Stimulated activated CD8-positive, alpha-beta memory T cell treated with anti-CD3 and anti-CD28 coated beads, Interleukin-7, amount 100 ng/mL, for 4 hours (primary cell): Measurements from ENCODE around the gene PPP5C.
"Not testable (repeated sequence)": the region's sequence is repeated elsewhere in the genome, so short reads cannot be mapped to it uniquely, and the experiment has no call there.

Source experiments
- DNase-seq, 2 donors: peaks; one replicate each; pipeline ENCODE4 v3.0.0-alpha.2; 2020; ENCODE audit warnings: low read depth in 2 of 2

PPP5C gene

DNA sequence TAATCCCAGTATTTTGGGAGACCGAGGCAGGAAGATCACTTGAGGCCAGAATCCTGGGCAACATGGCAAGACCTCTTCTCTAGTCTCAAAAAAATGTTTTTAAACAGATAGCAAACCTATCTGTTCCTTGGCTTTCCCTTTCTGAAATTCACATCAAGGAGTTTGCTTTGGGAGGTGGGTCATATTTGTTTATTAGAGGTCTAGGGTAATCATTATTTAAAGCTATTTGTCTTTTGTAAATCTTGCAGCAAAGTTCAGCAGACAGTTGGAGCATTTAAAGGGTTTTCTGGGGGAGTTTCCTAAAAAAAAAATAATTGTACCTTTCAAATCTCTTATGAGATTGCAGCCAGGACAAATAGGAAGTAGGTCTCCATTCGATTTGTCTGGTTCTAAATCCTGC, 17.5 kb downstream of the PPP5C start:
- no peak for DNase-seq

DNA sequence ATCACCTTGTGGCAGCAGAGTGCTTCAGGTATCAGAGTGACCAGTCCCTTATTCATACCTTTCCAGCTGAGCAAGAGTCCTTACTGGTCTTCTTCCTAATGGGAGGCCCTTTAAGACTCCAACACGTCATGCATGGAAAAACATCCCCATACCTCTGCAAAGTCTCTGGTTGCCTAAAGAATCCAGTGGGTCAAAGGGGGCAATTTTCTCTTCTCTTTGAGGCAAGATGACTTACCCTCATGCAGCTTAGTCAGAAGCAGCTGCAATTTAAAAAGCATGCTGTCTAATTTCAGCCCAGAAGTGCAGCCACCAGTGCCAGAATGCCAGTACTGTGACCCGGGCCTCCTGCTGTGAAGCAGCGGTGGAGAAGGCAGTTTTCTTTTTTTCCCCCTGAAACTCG, 18.7 kb downstream of the PPP5C start:
- no peak for DNase-seq

DNA sequence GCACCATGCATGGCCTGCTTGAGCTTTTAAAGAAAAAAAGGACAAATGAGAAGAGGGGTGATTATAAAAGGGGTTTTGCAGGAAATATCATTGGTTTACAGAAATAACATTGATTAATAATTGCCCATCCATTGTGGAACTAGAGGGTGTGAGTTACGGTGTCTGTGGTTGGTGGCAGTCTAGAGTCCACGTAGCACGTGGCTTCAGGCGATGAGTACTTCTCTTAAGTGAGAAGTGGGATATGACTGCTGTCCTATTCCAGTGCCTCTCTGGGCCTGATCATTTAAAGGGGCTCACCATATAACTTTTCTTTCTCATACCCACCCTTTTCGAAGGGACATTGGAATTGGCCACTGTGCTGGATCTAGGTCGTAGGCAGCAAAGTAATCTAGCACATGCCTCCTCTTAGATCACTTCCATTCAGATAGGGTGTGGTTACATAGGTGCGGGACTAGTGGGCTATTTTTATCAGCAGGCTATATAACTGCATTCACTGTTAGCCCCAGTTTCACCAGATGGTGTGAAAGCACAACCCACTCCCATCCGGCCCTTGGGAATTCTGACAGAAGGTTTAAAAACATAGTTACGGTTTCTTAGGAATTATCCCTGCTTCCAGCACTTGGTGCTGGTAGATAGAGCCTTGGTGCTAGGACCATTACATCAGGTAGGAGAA, 19.9 kb downstream of the PPP5C start:
- no peak for DNase-seq

DNA sequence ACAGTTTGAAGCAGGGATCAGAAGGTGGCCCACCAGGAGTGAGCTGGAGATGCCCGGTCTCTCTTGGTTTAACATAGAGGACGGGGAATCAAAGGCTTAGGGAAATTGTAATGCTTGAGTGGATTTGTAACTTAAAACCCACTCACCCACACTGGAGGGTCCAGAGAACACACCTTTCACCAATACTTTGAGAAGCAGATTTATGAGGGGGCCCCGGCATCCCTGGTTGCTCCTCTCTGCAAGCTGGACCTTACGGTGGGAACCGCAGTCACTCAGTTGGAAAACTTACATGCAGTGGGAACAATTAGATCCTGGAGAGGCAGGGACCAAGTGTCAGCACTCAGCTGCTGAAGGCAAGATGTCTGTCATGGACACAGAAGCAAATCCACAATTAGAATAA, 20.5 kb downstream of the PPP5C start:
- no peak for DNase-seq

DNA sequence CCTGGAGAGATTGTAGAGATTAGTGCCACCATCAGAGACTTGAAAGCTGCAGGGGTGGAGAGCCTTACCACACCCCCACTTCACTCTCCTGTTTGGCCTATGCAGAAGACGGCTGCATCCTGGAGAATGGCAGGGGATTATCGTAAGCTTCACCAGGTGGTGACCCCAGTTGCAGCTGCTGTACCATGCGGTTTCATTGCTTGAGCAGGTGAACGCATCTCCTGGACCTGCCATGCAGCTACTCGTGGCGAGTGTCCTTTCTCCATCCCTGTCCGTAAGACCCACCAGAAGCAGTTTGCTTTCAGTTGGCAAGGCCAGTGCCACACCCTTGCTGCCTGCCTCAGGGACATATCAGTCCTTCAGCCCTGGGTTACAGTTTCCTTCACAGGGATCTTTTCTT, 21.2 kb downstream of the PPP5C start:
- DNase-seq: no peak

DNA sequence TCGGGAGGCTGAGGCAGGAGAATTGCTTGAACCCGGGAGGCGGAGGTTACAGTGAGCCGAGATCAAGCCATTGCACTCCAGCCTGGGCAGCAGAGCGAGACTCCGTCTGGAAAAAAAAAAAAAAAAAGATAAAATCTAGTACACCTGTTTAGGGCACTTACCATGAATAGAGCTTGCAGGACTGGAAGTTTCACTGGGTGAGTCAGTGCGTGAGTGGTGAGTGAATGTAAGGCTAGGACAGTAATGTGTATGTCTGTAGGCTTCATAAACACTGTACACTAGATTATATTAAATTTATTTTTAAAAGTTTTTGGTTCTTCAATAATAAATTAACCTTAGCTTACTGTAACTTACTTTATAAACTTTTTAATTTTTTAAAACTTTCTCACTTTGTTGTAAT, 22.9 kb downstream of the PPP5C start:
- DNase-seq: no peak

DNA sequence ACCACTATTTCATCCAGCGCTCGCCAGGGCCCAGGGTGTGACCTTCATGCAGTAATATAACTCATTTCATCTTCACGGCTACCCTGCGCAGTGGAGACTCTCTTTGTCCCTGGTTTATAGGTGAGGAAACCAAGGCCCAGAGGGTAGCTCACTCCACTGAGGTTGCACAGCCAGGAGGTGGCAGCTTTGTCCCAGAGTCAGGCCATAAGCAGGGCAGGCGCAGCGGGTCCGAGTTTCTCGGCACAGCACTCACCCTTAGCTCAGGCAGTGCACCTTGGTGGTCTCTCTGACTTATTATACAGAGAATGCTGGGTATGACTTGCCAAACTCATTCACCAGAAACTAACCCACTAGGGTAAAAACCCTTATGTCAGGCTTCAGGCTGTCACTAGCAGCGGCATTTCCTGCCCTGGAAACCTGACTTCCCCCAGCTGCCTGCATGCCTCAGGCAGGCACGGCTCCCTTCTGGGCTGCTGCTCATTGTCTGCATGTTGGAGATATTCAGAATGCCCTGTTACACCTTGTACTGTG, 24.5 kb downstream of the PPP5C start:
- DNase-seq: no peak

DNA sequence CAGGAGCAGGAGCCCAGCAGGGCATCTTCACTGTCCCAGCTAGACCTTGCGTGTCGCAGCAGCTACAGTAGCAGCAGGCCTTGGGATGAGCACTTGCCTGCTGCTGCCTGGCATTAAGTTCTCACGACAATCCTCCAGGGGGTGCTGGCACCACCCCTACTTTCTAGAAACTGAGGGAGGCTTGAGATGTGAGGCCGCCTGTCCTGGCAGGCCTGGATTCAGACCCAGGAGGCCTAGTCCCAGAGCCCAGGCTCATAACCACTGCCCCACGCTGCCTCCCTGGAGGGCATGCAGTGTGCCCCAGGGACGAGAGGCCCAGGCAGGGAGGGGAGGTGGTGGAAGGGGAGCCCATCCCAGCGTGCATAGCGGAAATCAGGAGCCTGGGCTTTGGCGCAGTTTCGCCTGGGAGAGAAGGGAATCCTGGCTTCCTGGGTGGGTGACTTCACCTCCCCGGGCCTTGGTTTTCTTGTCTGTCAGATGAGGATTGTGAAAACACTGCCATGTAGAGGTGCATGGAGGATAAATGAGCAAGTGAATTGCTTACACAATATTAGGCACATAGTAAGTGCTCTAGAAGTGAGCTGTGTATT, 26.1 kb downstream of the PPP5C start:
- no peak for DNase-seq

DNA sequence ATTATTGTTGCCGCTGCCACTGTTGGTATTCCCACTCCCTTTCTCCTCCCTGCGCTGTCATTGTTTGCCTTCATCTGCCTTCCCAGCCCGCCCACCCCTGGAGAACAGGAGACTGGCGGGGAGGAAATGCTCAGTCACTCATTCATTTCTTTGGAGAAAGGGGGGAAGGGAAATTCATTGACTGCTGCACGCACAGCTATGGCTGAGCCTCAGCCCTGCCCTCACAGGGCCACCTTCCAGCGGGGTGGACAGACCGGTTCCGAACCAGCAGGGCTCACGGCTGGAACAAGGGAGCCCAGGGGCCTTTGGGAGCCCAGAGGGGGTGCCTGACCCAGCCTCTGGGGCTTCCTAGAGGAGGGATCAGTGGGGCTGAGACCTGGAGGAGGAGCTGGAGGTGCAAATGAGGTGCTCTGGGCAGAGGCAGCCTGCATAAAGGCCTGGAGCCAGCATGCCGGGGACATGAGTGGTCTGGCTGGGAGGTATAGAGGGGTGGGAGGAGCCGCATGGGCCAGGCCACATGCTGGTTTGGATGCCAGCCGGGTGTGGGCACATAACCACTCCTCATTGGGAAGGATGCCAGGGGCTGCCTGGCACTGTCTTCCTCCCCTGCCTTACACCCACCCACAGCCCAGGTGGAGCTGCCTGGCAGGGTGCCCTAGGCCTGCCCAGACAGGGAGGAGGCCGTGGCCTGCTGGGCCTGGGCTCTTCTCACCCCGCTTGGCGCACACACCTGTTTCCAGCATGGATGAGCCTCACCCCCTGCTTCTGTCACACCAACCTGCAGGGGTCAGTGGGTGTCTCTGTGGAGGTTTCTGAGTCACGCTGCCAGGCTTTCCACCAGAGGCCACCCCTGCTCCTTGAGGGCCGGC, 26.8 kb downstream of the PPP5C start:
- DNase-seq: no peak

DNA sequence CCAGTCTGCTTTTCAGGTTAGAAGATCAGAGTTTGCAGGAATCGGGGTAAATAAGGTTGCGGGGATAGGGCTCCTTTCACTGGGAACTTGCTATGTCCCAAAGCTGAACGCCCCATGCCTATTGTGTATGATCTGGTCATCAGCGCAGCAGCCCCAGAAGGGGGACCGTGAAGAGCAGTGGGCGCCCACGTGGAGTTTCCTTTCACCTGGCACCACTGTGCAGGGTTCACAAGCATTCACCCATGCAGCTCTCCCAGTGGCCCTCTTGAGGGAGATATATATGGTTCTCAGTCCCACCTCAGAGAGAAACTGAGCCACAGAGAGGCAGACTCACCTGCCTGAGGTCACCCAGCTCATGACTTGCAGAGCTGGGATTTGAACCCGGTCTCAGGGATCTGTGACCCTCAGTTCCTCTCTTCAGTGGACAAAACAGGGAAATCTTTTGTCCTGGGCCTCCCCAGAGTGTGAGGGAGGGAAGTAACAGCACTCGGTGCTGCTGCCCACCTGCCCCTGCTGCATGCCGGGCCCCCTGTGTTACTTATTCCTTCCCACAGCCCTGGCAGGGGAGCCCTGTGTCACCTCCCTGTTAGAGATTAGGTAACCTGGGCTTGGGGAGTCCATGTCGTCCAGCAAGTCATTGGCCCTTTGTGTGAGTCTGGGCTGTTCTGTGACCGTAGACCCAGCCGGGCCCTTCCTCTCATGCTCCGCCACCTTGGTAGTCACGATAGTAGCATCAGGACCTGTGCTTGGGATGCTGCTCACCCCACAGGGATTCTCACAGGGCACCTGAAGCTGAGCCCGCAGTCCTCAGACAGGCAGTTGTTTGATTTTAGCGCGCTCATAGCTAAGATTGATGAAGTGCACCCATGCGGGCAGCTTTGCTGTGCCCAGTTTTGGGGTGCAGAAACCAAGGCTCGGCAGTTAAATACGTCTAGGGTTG, 27.9 kb downstream of the PPP5C start:
- no peak for DNase-seq

DNA sequence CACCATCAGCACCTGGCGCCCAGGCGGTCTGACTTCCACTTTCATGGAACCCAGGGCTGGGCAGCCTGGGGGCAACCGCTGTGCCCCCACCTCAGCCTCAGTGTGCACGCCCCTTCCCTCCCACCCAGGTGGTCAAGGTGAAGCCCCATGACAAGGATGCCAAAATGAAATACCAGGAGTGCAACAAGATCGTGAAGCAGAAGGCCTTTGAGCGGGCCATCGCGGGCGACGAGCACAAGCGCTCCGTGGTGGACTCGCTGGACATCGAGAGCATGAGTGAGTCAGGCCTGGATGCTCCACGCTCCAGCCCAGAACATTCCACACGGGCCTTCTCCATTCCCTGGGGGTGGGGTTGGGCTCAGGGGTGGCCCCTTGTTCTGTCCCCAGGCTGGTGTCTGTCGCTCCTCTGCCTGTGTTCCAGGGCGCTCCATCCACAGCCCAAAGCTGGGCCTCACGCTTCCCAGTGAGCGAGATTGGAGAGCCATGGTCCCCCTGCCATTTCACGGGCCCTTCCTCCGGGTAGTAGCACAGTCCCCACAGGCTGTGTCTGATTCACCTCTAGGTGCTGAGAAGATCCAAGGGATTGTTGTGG, 28.7 kb downstream of the PPP5C start:
- not testable (repeated sequence) for DNase-seq

DNA sequence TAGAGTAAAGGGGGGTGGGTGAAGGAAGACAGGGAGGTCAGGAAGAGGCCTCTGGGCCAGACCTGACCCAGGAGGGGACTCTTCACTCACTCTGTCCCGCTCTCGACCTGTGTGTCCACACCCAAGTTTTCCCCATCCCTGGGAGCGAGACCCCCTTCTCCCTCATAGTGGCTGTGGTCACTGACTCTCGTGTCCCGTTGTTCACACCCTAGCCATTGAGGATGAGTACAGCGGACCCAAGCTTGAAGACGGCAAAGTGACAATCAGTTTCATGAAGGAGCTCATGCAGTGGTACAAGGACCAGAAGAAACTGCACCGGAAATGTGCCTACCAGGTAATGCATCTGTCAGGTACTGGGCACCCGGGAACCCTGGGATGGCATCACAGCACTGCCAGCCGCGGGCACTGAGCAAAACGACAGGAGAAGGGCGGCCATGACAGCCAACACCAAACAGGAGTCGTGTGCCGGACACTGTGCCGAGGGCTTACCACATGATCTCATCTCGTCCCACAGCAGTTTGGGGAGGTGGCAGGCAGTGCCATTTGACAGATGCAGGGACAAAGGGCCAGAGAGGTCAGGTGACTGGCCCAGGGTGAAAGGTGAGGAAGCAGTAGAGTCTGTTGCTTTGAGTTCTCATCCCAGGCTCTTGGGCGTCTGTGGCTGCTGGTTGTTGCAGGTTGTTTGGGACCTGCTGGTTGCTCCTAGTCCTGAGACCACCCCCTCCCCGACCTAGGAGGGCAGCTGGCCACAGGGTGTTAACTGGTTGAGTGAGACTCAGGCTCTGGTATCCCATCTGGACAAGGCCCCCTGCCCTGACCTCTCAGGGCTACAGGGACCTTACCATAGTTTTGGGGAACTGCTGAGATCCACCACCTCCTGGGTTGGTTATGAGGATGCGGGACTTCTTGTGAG, 29.6 kb downstream of the PPP5C start:
- no peak for DNase-seq

DNA sequence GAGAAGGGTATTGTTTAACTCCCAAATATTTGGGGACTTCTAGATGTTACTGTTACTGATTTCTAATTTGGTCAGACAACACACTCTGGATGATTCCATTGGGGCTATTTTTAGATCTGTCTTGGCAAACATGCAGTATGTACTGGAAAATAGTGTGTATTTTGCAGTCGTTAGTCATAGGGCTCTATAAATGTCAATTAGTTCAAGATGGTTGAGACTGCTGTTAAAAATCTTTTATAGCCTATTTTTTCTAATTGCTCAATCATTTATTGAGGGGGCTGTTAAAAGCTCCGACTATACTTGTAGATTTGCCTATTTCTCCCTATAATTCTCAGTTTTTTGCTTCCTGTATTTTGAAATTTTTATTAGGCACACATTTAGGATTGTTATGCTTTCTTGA, 31.4 kb downstream of the PPP5C start:
- DNase-seq: no peak

DNA sequence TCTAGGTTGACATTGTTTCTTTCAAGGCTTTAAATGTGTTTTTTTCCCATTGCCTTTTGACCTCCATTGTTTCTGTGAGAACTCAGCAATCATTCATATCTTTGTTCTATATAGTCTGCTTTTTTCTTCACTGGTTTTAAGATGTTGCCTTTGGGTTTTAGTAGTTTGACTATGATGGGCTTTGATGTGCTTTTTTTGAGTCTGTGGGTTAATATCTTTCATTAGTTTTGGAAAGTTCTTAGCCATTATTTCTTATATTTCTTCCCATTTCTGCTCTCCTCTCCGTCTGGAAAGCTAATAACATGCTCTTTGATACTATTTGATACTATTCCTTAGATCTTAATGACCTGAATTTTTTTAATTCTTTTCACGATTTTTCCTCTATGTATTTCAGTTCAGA, 33.8 kb downstream of the PPP5C start:
- DNase-seq: no peak

DNA sequence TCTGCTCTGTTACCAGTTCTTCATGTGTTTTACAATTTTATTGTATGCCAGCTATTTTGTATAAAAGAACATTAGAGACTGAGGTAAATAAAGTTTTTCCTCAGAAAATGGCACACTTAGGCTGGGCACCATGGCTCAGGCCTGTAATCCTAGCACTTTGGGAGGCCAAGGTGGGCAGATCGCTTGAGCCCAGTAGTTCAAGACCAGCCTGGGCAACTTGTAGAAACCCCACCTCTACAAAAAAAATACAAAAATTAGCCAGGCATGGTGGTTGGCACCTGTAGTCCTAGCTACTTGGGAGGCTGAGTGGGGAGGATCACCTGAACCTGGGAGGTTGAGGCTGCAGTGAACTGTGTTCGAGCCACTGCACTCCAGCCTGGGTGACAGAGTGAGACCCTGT, 34.5 kb downstream of the PPP5C start:
- no peak for DNase-seq

DNA sequence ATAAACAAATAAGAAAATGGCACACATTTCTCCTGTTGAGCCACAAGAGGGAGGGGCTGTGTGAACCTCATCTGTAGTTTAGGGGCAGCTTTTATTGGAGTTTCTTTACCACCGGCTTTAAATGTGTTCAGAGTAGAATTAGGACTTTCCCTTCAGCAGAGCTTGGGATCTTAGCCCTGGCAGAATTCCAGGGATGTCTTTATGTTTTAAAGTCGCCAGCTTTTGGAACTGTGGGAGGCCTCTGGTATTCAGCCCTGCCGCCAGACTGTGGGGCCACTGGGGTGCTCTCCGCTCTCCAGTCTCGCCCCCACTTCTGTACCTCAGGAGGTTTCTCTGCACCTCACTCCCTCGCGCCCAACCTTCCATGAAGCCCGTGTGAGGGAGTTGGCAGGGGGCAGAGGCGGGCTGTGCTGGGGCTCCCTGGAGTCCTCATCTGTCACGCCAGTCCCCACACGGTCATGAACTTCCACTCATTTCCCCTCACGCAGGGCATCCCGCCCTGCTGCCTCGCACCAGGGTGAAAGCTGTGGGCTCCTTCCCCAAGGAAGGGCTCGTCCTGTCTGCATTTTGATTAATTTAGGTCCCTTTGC, 35.0 kb downstream of the PPP5C start:
- no peak for DNase-seq

DNA sequence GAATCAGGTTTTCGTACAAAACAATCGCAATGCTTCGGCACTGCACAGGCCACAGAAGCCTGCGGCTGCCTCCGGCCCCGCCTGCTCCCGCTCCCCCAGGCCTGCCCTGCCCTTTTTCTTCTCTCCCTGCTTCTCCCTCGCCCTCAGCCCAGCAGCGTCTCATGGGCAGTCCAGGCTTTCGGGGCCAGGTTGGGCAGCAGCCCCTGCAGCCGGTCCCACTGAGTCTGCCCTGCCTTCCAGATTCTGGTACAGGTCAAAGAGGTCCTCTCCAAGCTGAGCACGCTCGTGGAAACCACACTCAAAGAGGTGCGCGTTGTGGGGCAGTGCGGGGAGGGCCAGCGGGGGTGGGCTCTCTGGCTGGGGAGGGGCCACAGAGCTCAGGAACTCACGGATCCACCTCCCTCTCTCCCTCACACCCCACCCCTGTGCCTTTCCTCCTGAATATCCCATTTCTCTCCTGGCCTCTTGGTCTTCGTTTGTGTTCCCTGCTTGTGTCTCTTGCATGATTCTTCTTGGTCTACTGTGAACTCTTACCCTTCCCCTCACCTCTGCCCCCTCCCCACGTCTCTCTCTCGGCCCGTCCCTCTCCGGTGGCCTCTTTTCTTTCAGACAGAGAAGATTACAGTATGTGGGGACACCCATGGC, 36.4 kb downstream of the PPP5C start:
- DNase-seq: no peak

DNA sequence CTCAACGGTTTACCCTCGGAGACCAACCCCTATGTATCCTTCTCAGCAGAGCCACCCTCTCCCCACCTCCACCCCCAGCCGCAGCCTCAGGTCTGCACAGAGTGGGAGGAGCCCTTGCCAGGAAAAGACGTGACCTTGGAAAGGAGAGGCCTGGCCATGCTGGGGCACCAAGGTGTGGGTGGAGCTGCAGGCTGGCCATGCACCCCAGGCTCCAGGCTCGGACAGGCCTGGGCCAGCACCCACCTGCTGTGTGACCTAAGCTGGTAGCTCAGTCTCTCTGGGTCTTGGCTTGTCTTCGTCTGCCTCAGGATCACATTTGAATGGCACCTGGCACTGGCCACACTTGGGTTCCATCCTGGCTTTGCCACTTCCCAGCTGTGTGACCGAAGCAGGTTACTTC, 37.0 kb downstream of the PPP5C start:
- DNase-seq: no peak

DNA sequence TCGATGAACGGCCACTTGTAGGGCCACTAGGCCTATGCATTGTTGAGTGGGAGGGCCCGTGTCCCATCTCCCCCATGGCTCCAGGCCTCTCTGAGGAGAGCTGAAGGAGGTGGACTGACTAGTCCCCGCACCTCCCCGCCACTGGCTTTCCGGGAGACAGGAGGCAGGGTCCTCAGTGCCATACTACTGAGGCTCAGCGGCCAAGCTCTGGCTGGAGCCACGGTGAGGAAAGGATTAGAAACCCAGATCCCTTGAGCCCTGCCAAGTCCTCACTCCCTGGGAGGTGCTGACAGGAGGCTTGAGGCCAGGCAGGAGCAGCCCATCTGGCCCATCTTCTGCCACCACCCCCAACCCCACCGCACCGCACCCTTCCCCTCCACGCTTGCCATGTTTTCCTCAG, 37.5 kb downstream of the PPP5C start:
- no peak for DNase-seq
